ENCODE measurements around the gene GSTT2. TPM values are rescaled to one million over a fixed set of nuclear protein-coding genes. Genes with fewer than 3 reads are reported as not detected.

The GSTT2 gene
- total RNA-seq, 1 donor, result not detected

Other genes with a start within 250 kb of the GSTT2 start
- gene ZNF70, start 229.0 kb upstream of the GSTT2 start, total RNA-seq, result 9.7 TPM
- 2.2 TPM for gene VPREB3, start 225.7 kb upstream of the GSTT2 start, total RNA-seq
- 1.6 TPM for gene C22orf15, start 217.1 kb upstream of the GSTT2 start, total RNA-seq
- gene CHCHD10, start 212.2 kb upstream of the GSTT2 start, total RNA-seq, result 11.0 TPM
- gene MMP11, start 207.3 kb upstream of the GSTT2 start, total RNA-seq, result 3.2 TPM
- gene SMARCB1, start 193.2 kb upstream of the GSTT2 start, total RNA-seq, result 65.4 TPM
- 6.7 TPM for gene DERL3, start 141.1 kb upstream of the GSTT2 start, total RNA-seq
- 16.7 TPM for gene SLC2A11, start 122.3 kb upstream of the GSTT2 start, total RNA-seq
- gene MIF, start 85.8 kb upstream of the GSTT2 start, total RNA-seq, result 243 TPM
- 0.54 TPM for gene GSTT2B, start 18.9 kb upstream of the GSTT2 start, total RNA-seq
- 4.0 TPM for gene DDTL, start 13.2 kb upstream of the GSTT2 start, total RNA-seq
- gene DDT, start 5.7 kb upstream of the GSTT2 start, total RNA-seq, result 202 TPM
- not detected for gene GSTT4, start 25.3 kb downstream of the GSTT2 start, total RNA-seq
- gene CABIN1, start 31.2 kb downstream of the GSTT2 start, total RNA-seq, result 121 TPM
- 0.81 TPM for gene SUSD2, start 201.4 kb downstream of the GSTT2 start, total RNA-seq

Measured in hematopoietic multipotent progenitor cell (in vitro differentiated cells).